HFF-Myc (cell line): ENCODE results near the gene MAP2K3.
A peak's percentile ranks its signal among the peaks of the same experiment; 100 is the strongest.

Source experiments
- DNase-seq: peaks from one replicate; pipeline ENCODE4 v3.0.0-alpha.2; 2011; ENCODE audit warnings: low read depth; ENCODE audit errors: extremely low read depth
- H3K4me3 ChIP-seq: replicated peaks from 2 replicates; pipeline ENCODE4 v1.5.1; 2011; ENCODE audit warnings: low read depth, mild to moderate bottlenecking, control low read depth, low read length
- CTCF ChIP-seq: IDR thresholded peaks from 2 replicates; pipeline ENCODE4 v1.5.1; 2012; ENCODE audit warnings: mild to moderate bottlenecking, low read depth, low read length, control low read depth; ENCODE audit errors: missing control alignments

MAP2K3 gene

GRCh38 chr17:21357696-21358656 is 73.5 kb downstream of the MAP2K3 start:
- no peak for DNase-seq
- H3K4me3 ChIP-seq: no peak overlapping the region
- TF ChIP-seq CTCF: no peak

- no peak for TF ChIP-seq CTCF
Observed at GRCh38 chr17:21358682-21359482, 74.4 kb downstream of the MAP2K3 start.

GRCh38 chr17:21359483-21359840 is 75.0 kb downstream of the MAP2K3 start:
- no peak overlapping the region for H3K4me3 ChIP-seq
- no peak for TF ChIP-seq CTCF
- no peak for DNase-seq

More at GRCh38 chr17:21358682-21359482, 74.4 kb downstream of the MAP2K3 start:
- peak; percentile 4 for DNase-seq
- H3K4me3 ChIP-seq: no peak overlapping the region

- H3K4me3 ChIP-seq: no peak overlapping the region
- no peak for TF ChIP-seq CTCF
- no peak for DNase-seq
Observed at GRCh38 chr17:21360048-21360447, 75.5 kb downstream of the MAP2K3 start.

GRCh38 chr17:21361020-21361809 is 76.7 kb downstream of the MAP2K3 start:
- DNase-seq: no peak
- no peak for TF ChIP-seq CTCF
- H3K4me3 ChIP-seq: no peak overlapping the region

- no peak for TF ChIP-seq CTCF
- no peak for DNase-seq
- H3K4me3 ChIP-seq: no peak overlapping the region
Observed at GRCh38 chr17:21362331-21362931, 77.9 kb downstream of the MAP2K3 start.
